Amniotic stem cell (primary cell): Measurements from ENCODE around the gene PSAP.

Experiments
- DNase-seq: peaks from one replicate; lab custom pipeline; 2025; lab: John Stamatoyannopoulos, UW

The PSAP gene

GRCh38 chr10:71807557-71808510, 43.2 kb downstream of the PSAP start:
- no peak for DNase-seq

GRCh38 chr10:71806704-71807556, 44.1 kb downstream of the PSAP start:
- no peak for DNase-seq

GRCh38 chr10:71805776-71806703, 45.0 kb downstream of the PSAP start:
- no peak for DNase-seq

- DNase-seq = no peak
These were observed 47.0 kb downstream of the PSAP start for GRCh38 chr10:71804077-71804476.

GRCh38 chr10:71802715-71803488, 48.1 kb downstream of the PSAP start:
- DNase-seq = no peak

GRCh38 chr10:71802235-71802634, 48.8 kb downstream of the PSAP start:
- DNase-seq = no peak

GRCh38 chr10:71801361-71801760, 49.7 kb downstream of the PSAP start:
- DNase-seq = no peak

GRCh38 chr10:71799608-71800453, 51.2 kb downstream of the PSAP start:
- DNase-seq = no peak

GRCh38 chr10:71799112-71799511, 51.9 kb downstream of the PSAP start:
- no peak for DNase-seq

- no peak for DNase-seq
These were observed 52.8 kb downstream of the PSAP start for GRCh38 chr10:71798308-71798624.

GRCh38 chr10:71797533-71798307, 53.3 kb downstream of the PSAP start:
- DNase-seq = no peak

- no peak for DNase-seq
These were observed 54.2 kb downstream of the PSAP start for GRCh38 chr10:71796749-71797405.

- DNase-seq = no peak
These were observed 55.8 kb downstream of the PSAP start for GRCh38 chr10:71795248-71795647.

- DNase-seq = no peak
These were observed 60.2 kb downstream of the PSAP start for GRCh38 chr10:71790749-71791440.

- no peak for DNase-seq
These were observed 61.2 kb downstream of the PSAP start for GRCh38 chr10:71789871-71790270.

GRCh38 chr10:71788954-71789353, 62.1 kb downstream of the PSAP start:
- DNase-seq = no peak

GRCh38 chr10:71784679-71785272, 66.3 kb downstream of the PSAP start:
- no peak for DNase-seq
